RWPE2 (cell line): ENCODE data around the gene MEIKIN.

Experiments
- ATAC-seq: fragments of 200-7000 bp; cut with Tn5 transposase; 3 replicates; pipeline ENCODE4 v1.9.1; 2021; ENCODE audit warnings: low read depth
- DNase-seq: peaks from one replicate; pipeline ENCODE4 v3.0.0-alpha.2; 2020; ENCODE audit warnings: low spot score
- H3K27ac ChIP-seq: fragments of 450-650 bp; 2 replicates; pipeline ENCODE4 v1.5.1; 2017; ENCODE audit warnings: mild to moderate bottlenecking; ENCODE audit not compliant: poor library complexity, severe bottlenecking
- H3K27me3 ChIP-seq: fragments of 250-450 bp; sonication (Bioruptor Pico); 2 replicates; pipeline ENCODE4 v1.5.1; 2021; ENCODE audit warnings: mild to moderate bottlenecking, moderate library complexity; ENCODE audit not compliant: insufficient read depth, poor library complexity, severe bottlenecking
- H3K36me3 ChIP-seq: fragments of 250-450 bp; sonication (Bioruptor Pico); 2 replicates; pipeline ENCODE4 v1.5.1; 2020; ENCODE audit warnings: low read depth, mild to moderate bottlenecking, moderate library complexity
- H3K4me1 ChIP-seq: fragments of 250-450 bp; sonication (Bioruptor Pico); 2 replicates; pipeline ENCODE4 v1.5.1; 2021; ENCODE audit warnings: mild to moderate bottlenecking, moderate library complexity; ENCODE audit not compliant: insufficient read depth, poor library complexity, severe bottlenecking
- H3K4me3 ChIP-seq: fragments of 250-450 bp; sonication (Bioruptor Pico); 2 replicates; pipeline ENCODE4 v1.5.1; 2021; ENCODE audit warnings: mild to moderate bottlenecking, moderate library complexity; ENCODE audit not compliant: severe bottlenecking
- H3K9me3 ChIP-seq: fragments of 250-450 bp; sonication (Bioruptor Pico); 2 replicates; pipeline ENCODE4 v1.5.1; 2021; ENCODE audit warnings: mild to moderate bottlenecking, moderate library complexity; ENCODE audit not compliant: severe bottlenecking
- CTCF ChIP-seq: fragments of 450-650 bp; IDR thresholded peaks from one replicate; pipeline ENCODE4 v1.5.1; 2017; ENCODE audit warnings: mild to moderate bottlenecking, moderate library complexity; ENCODE audit not compliant: poor library complexity, severe bottlenecking

Gene MEIKIN

GRCh38 chr5:131812371-131813160, 132.9 kb downstream of the MEIKIN start:
- H3K4me1 ChIP-seq: no peaks in the 10 kb centered on the region
- ATAC-seq: no peak
- no peaks in the 10 kb centered on the region for H3K9me3 ChIP-seq
- no peaks in the 10 kb centered on the region for H3K27me3 ChIP-seq
- DNase-seq: no peak
- no peaks in the 10 kb centered on the region for H3K36me3 ChIP-seq
- no peak for TF ChIP-seq CTCF
- no peak overlapping the region for H3K4me3 ChIP-seq
- no peak overlapping the region for H3K27ac ChIP-seq

- Histone ChIP-seq H3K27ac (no peak overlapping the region), H3K36me3 (no peaks in the 10 kb centered on the region), H3K9me3 (no peaks in the 10 kb centered on the region), H3K4me3 (no peak overlapping the region), H3K27me3 (no peaks in the 10 kb centered on the region), H3K4me1 (no peaks in the 10 kb centered on the region)
- ATAC-seq: no peak
- no peak for DNase-seq
- peak; percentile 57 for TF ChIP-seq CTCF
These were observed 134.8 kb downstream of the MEIKIN start for GRCh38 chr5:131810510-131811249.

GRCh38 chr5:131796793-131797693, 148.4 kb downstream of the MEIKIN start, which contains the start of gene FNIP1:
Gene FNIP1 (minus strand): TSS chr5:131797017. CDS start chr5:131796921, 96 bp downstream.
- DNase-seq: peak; percentile 100
- H3K27ac ChIP-seq: peak within 1 kb of the TSS; percentile 58
- TF ChIP-seq CTCF: no peak
- H3K36me3 ChIP-seq: peaks cover 11% of the 10 kb centered on the region
- ATAC-seq: peak; percentile 91
- H3K4me1 ChIP-seq: peaks cover 8% of the 10 kb centered on the region
- peak within 1 kb of the TSS; percentile 91 for H3K4me3 ChIP-seq
- H3K27me3 ChIP-seq: no peaks in the 10 kb centered on the region
- H3K9me3 ChIP-seq: no peaks in the 10 kb centered on the region

GRCh38 chr5:131795879-131796792, 149.3 kb downstream of the MEIKIN start:
- H3K9me3 ChIP-seq: no peaks in the 10 kb centered on the region
- ATAC-seq (peak; percentile 47), DNase-seq (peak; percentile 73)
- TF ChIP-seq CTCF: no peak
- H3K27ac ChIP-seq: peak overlapping the region; percentile 58
- no peaks in the 10 kb centered on the region for H3K27me3 ChIP-seq
- H3K36me3 ChIP-seq: peaks cover 11% of the 10 kb centered on the region
- peaks cover 8% of the 10 kb centered on the region for H3K4me1 ChIP-seq
- H3K4me3 ChIP-seq: peak overlapping the region; percentile 91
